ENCODE measurements around the gene SYT1.

The SYT1 gene

GRCh38 chr12:79344855-79345847 is 480.6 kb downstream of the SYT1 start:
- peak; percentile 64 for TF ChIP-seq CTCF (conservative IDR thresholded peaks at IDR 0.05; ENCODE audit: low read length)
- peak; percentile 25 for DNase-seq (ENCODE audit: low read depth)
- H3K4me3 ChIP-seq (ENCODE audit: low read length): no peak overlapping the region

GRCh38 chr12:79347866-79348265 is 483.3 kb downstream of the SYT1 start:
- no peak overlapping the region for H3K4me3 ChIP-seq (ENCODE audit: low read length)
- DNase-seq (ENCODE audit: low read depth): no peak
- TF ChIP-seq CTCF (conservative IDR thresholded peaks at IDR 0.05; ENCODE audit: low read length): no peak

- no peak for DNase-seq (ENCODE audit: low read depth)
- no peak overlapping the region for H3K4me3 ChIP-seq (ENCODE audit: low read length)
- TF ChIP-seq CTCF (conservative IDR thresholded peaks at IDR 0.05; ENCODE audit: low read length): no peak
Observed at GRCh38 chr12:79351251-79351650, 486.7 kb downstream of the SYT1 start.

GRCh38 chr12:79356216-79356615 is 491.6 kb downstream of the SYT1 start:
- H3K4me3 ChIP-seq (ENCODE audit: low read length): no peak overlapping the region
- no peak for DNase-seq (ENCODE audit: low read depth)

GRCh38 chr12:79357048-79357447 is 492.5 kb downstream of the SYT1 start:
- no peak for TF ChIP-seq CTCF (conservative IDR thresholded peaks at IDR 0.05; ENCODE audit: low read length)
- no peak for DNase-seq (ENCODE audit: low read depth)
- H3K4me3 ChIP-seq (ENCODE audit: low read length): no peak overlapping the region

More at GRCh38 chr12:79356216-79356615, 491.6 kb downstream of the SYT1 start:
- no peak for TF ChIP-seq CTCF (conservative IDR thresholded peaks at IDR 0.05; ENCODE audit: low read length)

- peak; percentile 20 for DNase-seq (ENCODE audit: low read depth)
- H3K4me3 ChIP-seq (ENCODE audit: low read length): no peak overlapping the region
- no peak for TF ChIP-seq CTCF (conservative IDR thresholded peaks at IDR 0.05; ENCODE audit: low read length)
Observed at GRCh38 chr12:79358716-79359300, 494.2 kb downstream of the SYT1 start.

Data from AG10803 (cell line).